ENCODE measurements around the gene SEMA3C. TPM values are rescaled to one million over a fixed set of nuclear protein-coding genes. Genes with fewer than 3 reads are reported as not detected.

The SEMA3C gene
- total RNA-seq, 1 experiment from 2014 or later, result 232 TPM

GRCh38 chr7:80783186-80783677 lies 135.6 kb downstream of the SEMA3C start:
- Histone ChIP-seq H3K27ac (ENCODE audit: low read length) (peak overlapping the region; percentile 76), H3K4me3 (ENCODE audit: low read depth in 2 of 2, low read length in 2 of 2) (no peak overlapping the region), H3K27me3 (ENCODE audit: control insufficient read depth, insufficient read depth, low read length) (no peaks in the 10 kb centered on the region), H3K4me1 (ENCODE audit: control insufficient read depth, insufficient read depth, low read length) (peaks cover 57% of the 10 kb centered on the region), H3K36me3 (ENCODE audit: control insufficient read depth, insufficient read depth, low read length) (peaks cover 15% of the 10 kb centered on the region), H3K9me3 (ENCODE audit: control insufficient read depth, insufficient read depth, low read depth, low read length) (no peaks in the 10 kb centered on the region)
- no TSS peak for BruUV-seq (replicated peaks)
- intact Hi-C loops (cut with micrococcal nuclease; ENCODE audit: unreplicated experiment), result no loop called here
- CTCF ChIA-PET, result no interaction called here
- in situ Hi-C loops (cut with HindIII; ENCODE audit: low pct_unique_long_range_greater_than_20kb, low sequenced_read_pairs), result no loop called here
- DNase-seq (ENCODE audit: low read depth, low spot score), result no peak
- ATAC-seq, result no peak
- POLR2A ChIA-PET, result interaction anchor here (0.6 kb wide), 1 partner anchor 13 kb away, joined by 3 read pairs; no protein-coding TSS in a partner anchor
- TF ChIP-seq REST (IDR thresholded peaks at IDR 0.05; ENCODE audit: insufficient read depth in 1 of 2, low read depth in 2 of 2, low read length in 1 of 2) (no peak), POLR2AphosphoS5 (IDR thresholded peaks at IDR 0.05; ENCODE audit: low read depth, low read length) (no peak), SIN3A (IDR thresholded peaks at IDR 0.05; ENCODE audit: borderline replicate concordance, insufficient read depth, low read depth, low read length) (no peak), CTCF (IDR thresholded peaks at IDR 0.05) (no peak), TCF7L2 (IDR thresholded peaks at IDR 0.05; ENCODE audit: low read depth, low read length) (no peak)

- TF ChIP-seq CTCF (IDR thresholded peaks at IDR 0.05), result no peak
- 0 out of 4 replicates have a peak, but pooled peaks of 1 of the 2 experiments have one; percentile 17 for TF ChIP-seq REST (IDR thresholded peaks at IDR 0.05; ENCODE audit: insufficient read depth in 1 of 2, low read depth in 2 of 2, low read length in 1 of 2)
- TF ChIP-seq POLR2AphosphoS5 (IDR thresholded peaks at IDR 0.05; ENCODE audit: low read depth, low read length), result 0 out of 2 replicates have a peak, but pooled peaks have one; percentile 41
- no peak for TF ChIP-seq SIN3A (IDR thresholded peaks at IDR 0.05; ENCODE audit: borderline replicate concordance, insufficient read depth, low read depth, low read length)
- TF ChIP-seq TCF7L2 (IDR thresholded peaks at IDR 0.05; ENCODE audit: low read depth, low read length), result peak; percentile 57; the same call in 1 of the 2 replicates
- peaks cover 57% of the 10 kb centered on the region for H3K4me1 ChIP-seq (ENCODE audit: control insufficient read depth, insufficient read depth, low read length)
- in situ Hi-C loops (cut with HindIII; ENCODE audit: low pct_unique_long_range_greater_than_20kb, low sequenced_read_pairs), result no loop called here
- POLR2A ChIA-PET, result no interaction called here
- no peaks in the 10 kb centered on the region for H3K9me3 ChIP-seq (ENCODE audit: control insufficient read depth, insufficient read depth, low read depth, low read length)
- H3K4me3 ChIP-seq (ENCODE audit: low read depth in 2 of 2, low read length in 2 of 2), result no peak overlapping the region
- DNase-seq (ENCODE audit: low read depth, low spot score), result no peak
- peak; percentile 83 for ATAC-seq
- peaks cover 18% of the 10 kb centered on the region for H3K36me3 ChIP-seq (ENCODE audit: control insufficient read depth, insufficient read depth, low read length)
- no peaks in the 10 kb centered on the region for H3K27me3 ChIP-seq (ENCODE audit: control insufficient read depth, insufficient read depth, low read length)
- CTCF ChIA-PET, result no interaction called here
- BruUV-seq (replicated peaks), result no TSS peak
- peak overlapping the region; percentile 81 for H3K27ac ChIP-seq (ENCODE audit: low read length)
- intact Hi-C loops (cut with micrococcal nuclease; ENCODE audit: unreplicated experiment), result no loop called here
Observed at GRCh38 chr7:80781561-80781979, 137.3 kb downstream of the SEMA3C start.

Data from Panc1 (cell line).